BLaER1 (cell line): ENCODE measurements around the gene BACH2.

ENCODE experiments used
- H3K27ac ChIP-seq: shearing (Covaris generic); formaldehyde crosslinking; 2 replicates; pipeline ENCODE4 v1.8.1; 2022
- H3K27me3 ChIP-seq: shearing (Covaris generic); formaldehyde crosslinking; 2 replicates; pipeline ENCODE4 v1.8.1; 2022
- H3K36me3 ChIP-seq: shearing (Covaris generic); formaldehyde crosslinking; 2 replicates; pipeline ENCODE4 v1.8.1; 2022
- H3K4me1 ChIP-seq: shearing (Covaris generic); formaldehyde crosslinking; 2 replicates; pipeline ENCODE4 v1.8.1; 2022
- H3K4me2 ChIP-seq: shearing (Covaris generic); formaldehyde crosslinking; 2 replicates; pipeline ENCODE4 v1.8.1; 2022
- H3K4me3 ChIP-seq: shearing (Covaris generic); formaldehyde crosslinking; 2 replicates; pipeline ENCODE4 v1.8.1; 2022
- H3K9ac ChIP-seq: shearing (Covaris generic); formaldehyde crosslinking; 2 replicates; pipeline ENCODE4 v1.8.1; 2022
- H3K9me3 ChIP-seq: shearing (Covaris generic); formaldehyde crosslinking; 2 replicates; pipeline ENCODE4 v1.8.1; 2022
- H4K20me1 ChIP-seq: shearing (Covaris generic); formaldehyde crosslinking; 2 replicates; pipeline ENCODE4 v1.8.1; 2022
- Cebpa-rat ChIP-seq: shearing (Covaris generic); IDR thresholded peaks from 2 replicates; pipeline ENCODE4 v1.8.1; 2022

BACH2 gene

DNA sequence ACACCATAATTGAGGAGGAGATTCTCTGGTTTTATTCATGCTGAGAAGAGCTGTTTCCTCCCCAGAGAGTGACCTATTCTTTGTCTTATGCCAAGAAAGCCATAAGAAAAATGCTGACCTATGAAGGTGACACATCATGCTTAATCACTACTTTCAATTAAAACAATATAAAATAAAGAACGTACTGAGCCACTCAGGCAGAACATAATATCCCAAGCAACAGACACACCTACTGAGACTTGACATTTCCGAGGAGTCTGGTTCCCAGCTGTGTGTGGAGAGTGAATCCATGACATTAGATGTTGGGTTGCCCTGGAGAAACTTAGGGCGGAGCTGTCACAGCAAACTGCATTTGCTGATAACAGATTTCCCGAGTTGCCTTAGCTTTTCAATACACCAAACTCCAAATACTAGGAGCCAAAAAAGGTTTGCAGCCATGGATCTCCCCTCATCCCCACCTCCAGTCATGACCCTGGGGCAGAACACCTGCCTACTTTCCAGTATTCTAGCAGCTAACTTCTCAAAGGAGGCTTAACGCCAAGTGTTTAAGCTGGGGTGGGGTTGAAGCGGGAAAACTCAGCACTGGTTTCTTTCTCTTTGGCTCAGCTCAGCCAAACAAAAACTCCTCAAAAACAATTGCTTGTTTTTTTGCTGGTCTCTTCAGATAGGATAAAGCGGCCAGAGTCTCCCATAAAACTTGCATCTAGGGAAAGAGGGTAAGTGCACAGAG lies 92.2 kb downstream of the BACH2 start:
- Histone ChIP-seq H3K4me3 (no peak overlapping the region), H4K20me1 (peaks cover 81% of the 10 kb centered on the region), H3K4me1 (no peaks in the 10 kb centered on the region), H3K9me3 (peaks cover 8% of the 10 kb centered on the region), H3K4me2 (no peak overlapping the region), H3K27ac (no peak overlapping the region), H3K27me3 (no peaks in the 10 kb centered on the region), H3K9ac (no peak overlapping the region), H3K36me3 (peaks cover 74% of the 10 kb centered on the region)
- TF ChIP-seq Cebpa-rat, result no peak

GRCh38 chr6:90203672-90204071 lies 93.0 kb downstream of the BACH2 start:
- peaks cover 78% of the 10 kb centered on the region for H3K36me3 ChIP-seq
- H3K27ac ChIP-seq, result no peak overlapping the region
- H4K20me1 ChIP-seq, result peaks cover 85% of the 10 kb centered on the region
- peaks cover 16% of the 10 kb centered on the region for H3K9me3 ChIP-seq
- no peak overlapping the region for H3K4me2 ChIP-seq
- H3K9ac ChIP-seq, result no peak overlapping the region
- H3K27me3 ChIP-seq, result no peaks in the 10 kb centered on the region
- H3K4me3 ChIP-seq, result no peak overlapping the region
- no peaks in the 10 kb centered on the region for H3K4me1 ChIP-seq
- TF ChIP-seq Cebpa-rat, result no peak

DNA sequence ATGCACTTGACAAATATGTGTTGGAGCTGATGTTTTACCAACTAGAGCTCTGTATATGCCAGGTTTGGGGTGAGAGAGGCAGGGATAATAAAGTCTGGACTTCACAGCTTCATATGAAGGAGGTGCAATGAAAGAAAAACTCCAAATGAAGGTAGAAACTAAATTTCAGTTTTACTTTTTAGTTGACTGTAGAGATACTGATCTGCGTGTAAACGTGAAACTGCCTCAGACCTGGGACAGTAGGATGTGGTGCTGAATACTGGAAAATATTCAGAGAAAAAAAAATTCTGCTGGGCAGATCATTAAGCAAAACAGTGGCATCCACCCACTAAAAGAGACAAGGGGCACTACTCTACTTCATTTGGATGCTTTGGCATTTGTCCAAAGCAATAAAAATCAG lies 94.5 kb downstream of the BACH2 start:
- no peak for TF ChIP-seq Cebpa-rat
- Histone ChIP-seq H4K20me1 (peaks cover 89% of the 10 kb centered on the region), H3K9ac (no peak overlapping the region), H3K4me2 (no peak overlapping the region), H3K36me3 (peaks cover 93% of the 10 kb centered on the region), H3K4me3 (no peak overlapping the region), H3K4me1 (no peaks in the 10 kb centered on the region), H3K9me3 (peaks cover 31% of the 10 kb centered on the region), H3K27ac (no peak overlapping the region), H3K27me3 (no peaks in the 10 kb centered on the region)

DNA sequence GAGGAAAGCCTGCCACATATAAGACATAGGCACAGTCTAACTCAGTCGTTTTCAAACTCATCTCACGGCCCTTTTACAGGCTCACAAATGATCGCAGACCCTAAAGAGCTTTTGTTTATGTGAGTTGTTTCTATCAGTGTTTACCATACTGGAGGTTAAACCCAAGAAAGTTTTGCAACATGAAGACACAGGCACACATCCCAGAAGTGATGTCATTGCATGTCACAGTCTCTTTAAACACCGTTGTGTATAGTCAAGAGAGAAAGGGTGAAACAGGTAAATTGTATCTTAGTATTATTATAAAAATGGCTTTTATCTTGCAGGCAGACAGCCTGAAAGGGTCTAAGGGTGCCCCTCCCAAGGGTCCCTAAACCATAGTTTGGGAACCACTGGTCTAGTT lies 96.7 kb downstream of the BACH2 start:
- H3K4me1 ChIP-seq, result no peaks in the 10 kb centered on the region

DNA sequence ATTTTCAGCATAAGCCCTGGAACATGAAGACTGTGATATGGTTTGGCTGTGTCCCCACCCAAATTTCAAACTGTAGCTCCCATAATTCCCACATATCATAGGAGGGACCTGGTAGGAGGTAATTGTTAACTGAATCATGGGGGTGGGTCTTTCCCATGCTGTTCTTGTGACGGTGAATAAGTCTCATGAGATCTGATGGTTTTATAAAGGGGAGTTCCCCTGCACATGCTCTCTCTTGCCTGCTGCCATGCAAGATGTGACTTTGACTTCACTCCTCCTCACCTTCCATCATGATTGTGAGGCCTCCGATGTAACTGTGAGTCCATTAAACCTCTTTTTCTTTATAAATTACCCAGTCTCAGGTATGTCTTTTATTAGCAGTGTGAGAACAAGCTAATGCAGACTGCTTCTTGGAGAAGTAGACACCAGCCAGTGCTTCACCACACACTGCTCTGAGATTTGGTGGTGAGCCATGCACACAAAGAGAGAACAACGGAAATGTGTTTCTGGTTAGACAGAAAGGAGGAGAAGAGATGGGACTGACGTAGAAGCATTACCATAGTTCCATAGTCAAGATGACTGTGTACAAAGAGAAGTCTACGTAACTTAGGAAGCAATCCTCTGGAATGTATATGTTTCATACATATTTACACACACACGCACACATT lies 97.8 kb downstream of the BACH2 start:
- TF ChIP-seq Cebpa-rat, result no peak
- peaks cover 78% of the 10 kb centered on the region for H3K36me3 ChIP-seq

More for the DNA sequence above, 96.7 kb downstream of the BACH2 start:
- Histone ChIP-seq H3K9ac (no peak overlapping the region), H3K27me3 (no peaks in the 10 kb centered on the region), H4K20me1 (peaks cover 89% of the 10 kb centered on the region), H3K9me3 (peaks cover 31% of the 10 kb centered on the region), H3K27ac (no peak overlapping the region), H3K4me2 (no peak overlapping the region), H3K36me3 (peaks cover 81% of the 10 kb centered on the region), H3K4me3 (no peak overlapping the region)
- no peak for TF ChIP-seq Cebpa-rat

GRCh38 chr6:90197854-90198496 lies 98.7 kb downstream of the BACH2 start:
- H3K4me3 ChIP-seq, result no peak overlapping the region
- H3K9me3 ChIP-seq, result peaks cover 31% of the 10 kb centered on the region
- no peak overlapping the region for H3K27ac ChIP-seq
- no peak for TF ChIP-seq Cebpa-rat
- H3K4me2 ChIP-seq, result no peak overlapping the region
- H4K20me1 ChIP-seq, result peaks cover 89% of the 10 kb centered on the region
- H3K27me3 ChIP-seq, result no peaks in the 10 kb centered on the region
- H3K4me1 ChIP-seq, result no peaks in the 10 kb centered on the region
- peaks cover 76% of the 10 kb centered on the region for H3K36me3 ChIP-seq
- H3K9ac ChIP-seq, result no peak overlapping the region

More for the DNA sequence above, 97.8 kb downstream of the BACH2 start:
- H3K4me1 ChIP-seq, result no peaks in the 10 kb centered on the region
- H3K27ac ChIP-seq, result no peak overlapping the region
- peaks cover 31% of the 10 kb centered on the region for H3K9me3 ChIP-seq
- H4K20me1 ChIP-seq, result peaks cover 89% of the 10 kb centered on the region
- H3K9ac ChIP-seq, result no peak overlapping the region
- no peaks in the 10 kb centered on the region for H3K27me3 ChIP-seq
- no peak overlapping the region for H3K4me3 ChIP-seq
- no peak overlapping the region for H3K4me2 ChIP-seq

- no peak overlapping the region for H3K4me3 ChIP-seq
- peaks cover 99% of the 10 kb centered on the region for H4K20me1 ChIP-seq
Measured at GRCh38 chr6:90195094-90195829, 101.4 kb downstream of the BACH2 start.

GRCh38 chr6:90194371-90194841 lies 102.2 kb downstream of the BACH2 start:
- TF ChIP-seq Cebpa-rat, result no peak
- Histone ChIP-seq H3K9ac (no peak overlapping the region), H3K4me3 (no peak overlapping the region), H3K27me3 (no peaks in the 10 kb centered on the region), H3K36me3 (peaks cover 51% of the 10 kb centered on the region), H3K27ac (no peak overlapping the region), H3K4me1 (no peaks in the 10 kb centered on the region; the same call in 1 of the 2 replicates), H3K4me2 (no peak overlapping the region), H3K9me3 (peaks cover 22% of the 10 kb centered on the region), H4K20me1 (peaks cover 100% of the 10 kb centered on the region)

More at GRCh38 chr6:90195094-90195829, 101.4 kb downstream of the BACH2 start:
- Histone ChIP-seq H3K36me3 (peaks cover 59% of the 10 kb centered on the region), H3K4me1 (no peaks in the 10 kb centered on the region), H3K27ac (no peak overlapping the region), H3K9me3 (peaks cover 30% of the 10 kb centered on the region), H3K27me3 (no peaks in the 10 kb centered on the region), H3K4me2 (no peak overlapping the region), H3K9ac (no peak overlapping the region)
- TF ChIP-seq Cebpa-rat, result no peak

GRCh38 chr6:90193359-90193758 lies 103.3 kb downstream of the BACH2 start:
- Histone ChIP-seq H3K9ac (no peak overlapping the region), H3K4me1 (no peaks in the 10 kb centered on the region; the same call in 1 of the 2 replicates), H3K4me2 (no peak overlapping the region), H3K36me3 (peaks cover 40% of the 10 kb centered on the region), H4K20me1 (peaks cover 100% of the 10 kb centered on the region), H3K27ac (no peak overlapping the region), H3K4me3 (no peak overlapping the region), H3K27me3 (no peaks in the 10 kb centered on the region), H3K9me3 (peaks cover 11% of the 10 kb centered on the region)
- TF ChIP-seq Cebpa-rat, result no peak
